Raji (cell line): Measurements from ENCODE around the gene ZNF384.

Experiments used
- POLR2A ChIP-seq: IDR thresholded peaks from 2 replicates; pipeline ENCODE4 v1.6.1; 2011; ENCODE audit warnings: low read depth, low read length, control low read depth; ENCODE audit not compliant: insufficient read depth

The ZNF384 gene

DNA sequence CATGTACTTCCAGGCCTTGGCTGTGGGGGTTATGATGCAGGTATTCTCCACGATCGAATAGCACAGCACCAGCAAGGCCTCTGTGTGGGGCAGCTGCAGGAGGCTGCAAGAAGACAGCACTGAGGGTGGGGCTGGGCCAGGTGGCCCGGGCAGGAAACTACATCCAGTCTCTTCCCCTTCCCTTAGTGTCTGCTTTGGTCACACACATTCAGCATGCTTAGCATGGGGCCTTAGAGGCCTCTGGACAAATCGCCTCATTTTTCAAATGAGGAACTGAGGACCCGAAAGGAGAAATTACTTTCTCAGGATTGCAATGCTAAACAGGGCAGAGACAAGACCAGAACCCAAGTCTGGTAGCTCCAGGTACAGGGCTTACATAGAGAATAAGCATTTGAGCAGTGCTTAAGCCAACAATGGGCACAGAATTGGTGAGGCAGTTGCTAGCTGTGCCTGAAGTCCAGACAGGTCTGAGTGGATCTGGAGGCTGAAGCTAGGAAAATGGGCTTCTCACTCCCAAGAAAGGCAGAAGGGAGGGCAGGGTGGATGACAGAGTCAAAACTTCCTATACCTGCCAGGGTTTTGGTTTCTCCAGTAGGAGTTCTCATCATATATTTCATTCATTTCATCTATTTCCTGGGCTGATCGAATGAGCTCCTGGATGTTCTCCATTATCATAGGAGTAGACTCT lies 45.5 kb downstream of the ZNF384 start:
- no peak for TF ChIP-seq POLR2A

DNA sequence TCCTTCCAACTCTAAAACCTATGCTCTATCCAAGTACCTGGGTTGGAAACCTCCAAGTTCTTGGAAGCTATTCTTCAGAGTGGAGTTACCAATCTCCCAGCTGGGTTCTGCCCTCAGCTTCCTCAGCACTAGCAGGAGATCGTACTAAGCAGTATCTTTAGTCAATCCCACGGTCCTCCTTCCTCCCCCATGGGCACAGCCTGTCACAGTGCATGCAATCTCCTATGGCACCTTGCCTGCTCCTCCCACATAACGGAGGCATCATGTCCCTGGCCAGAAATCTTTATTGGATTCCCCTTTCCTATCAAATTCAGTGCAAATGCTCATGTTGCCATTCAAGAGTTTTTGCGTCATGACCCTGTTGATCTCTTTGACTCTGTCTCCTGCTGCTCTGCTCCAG lies 48.0 kb downstream of the ZNF384 start:
- TF ChIP-seq POLR2A = no peak

GRCh38 chr12:6640497-6640896 lies 48.7 kb downstream of the ZNF384 start:
- no peak for TF ChIP-seq POLR2A

DNA sequence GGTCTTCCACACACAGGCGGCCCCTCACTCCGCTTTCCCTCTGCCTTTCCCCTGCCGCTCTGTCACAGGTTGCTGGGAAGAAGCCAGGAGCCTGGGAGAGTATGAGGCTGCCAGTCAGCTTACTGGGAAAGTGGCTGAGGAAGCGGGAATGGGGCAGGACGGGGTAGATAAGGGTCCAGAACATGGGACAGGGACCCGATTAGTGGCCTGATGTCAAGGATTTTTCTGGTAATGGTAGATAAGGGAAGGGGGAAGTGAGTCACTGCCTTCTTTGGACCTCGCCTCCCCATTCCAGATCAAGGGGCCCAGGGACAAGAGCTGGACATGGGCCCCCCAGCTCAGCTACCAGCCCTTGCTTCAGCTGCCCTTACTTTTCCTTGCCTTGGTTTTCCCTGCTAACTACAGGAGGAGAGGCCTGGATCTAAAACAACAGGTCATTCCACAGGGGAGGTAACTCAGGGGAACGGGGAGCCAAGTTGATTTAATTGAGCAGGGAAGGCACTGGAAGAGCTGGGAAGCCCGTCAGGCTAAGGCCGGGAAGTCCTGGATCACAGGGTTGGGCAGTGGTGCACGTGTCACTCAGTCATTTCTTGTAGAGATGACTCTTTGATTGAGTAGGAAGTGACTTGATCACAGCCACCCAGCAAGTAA lies 49.9 kb downstream of the ZNF384 start:
- TF ChIP-seq POLR2A = no peak

DNA sequence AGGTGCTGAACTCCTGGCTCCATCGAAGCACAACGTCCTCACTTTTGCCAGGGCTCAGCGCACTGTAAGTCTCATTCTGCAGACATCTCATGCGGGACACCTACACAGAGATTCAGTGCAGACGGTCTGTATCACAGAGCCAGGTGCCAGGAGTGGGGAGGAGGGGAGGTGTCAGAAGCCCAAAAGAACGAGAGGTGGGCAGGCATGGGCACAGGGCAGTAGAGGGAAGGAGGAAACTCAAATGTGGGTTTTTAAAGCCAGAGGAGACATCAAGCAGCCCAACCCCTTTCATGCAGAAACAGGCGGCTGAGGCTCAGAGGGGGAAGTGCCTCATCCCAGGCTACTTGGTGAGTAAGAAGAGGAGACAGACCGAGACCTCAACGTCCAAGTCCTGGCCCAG lies 50.9 kb downstream of the ZNF384 start:
- TF ChIP-seq POLR2A = no peak

DNA sequence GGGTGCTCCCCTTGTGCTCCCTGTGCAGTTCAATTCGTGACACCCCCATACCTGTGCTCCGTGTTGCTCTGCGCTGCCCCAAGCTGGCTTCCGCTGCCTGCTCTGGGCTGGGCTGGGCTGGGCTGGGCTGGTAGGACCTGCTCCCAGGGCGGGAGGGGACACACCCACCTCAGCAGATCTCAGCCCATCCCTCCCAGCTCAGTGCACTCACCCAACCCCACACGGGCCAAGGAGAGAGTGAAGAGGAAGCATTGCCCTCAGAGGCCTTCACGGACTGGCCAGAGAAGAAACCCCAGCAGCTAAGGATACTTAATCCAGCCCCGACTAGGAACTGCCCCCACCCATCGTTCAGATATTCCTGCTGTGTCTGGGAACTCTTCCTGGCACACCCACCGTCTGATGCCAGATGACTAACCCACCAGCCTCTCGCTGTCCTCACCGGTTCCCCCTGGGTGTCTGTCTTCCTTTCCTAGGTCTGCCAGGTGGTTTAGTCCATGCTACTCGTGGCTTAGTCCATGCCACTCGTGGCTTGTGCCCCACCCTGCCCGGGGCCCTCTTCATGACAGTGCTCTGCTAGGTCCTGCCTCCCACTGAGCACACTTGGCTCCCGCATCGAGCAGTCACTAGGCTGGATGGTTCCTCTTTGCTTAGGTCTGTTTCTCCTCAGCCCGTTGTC lies 53.2 kb downstream of the ZNF384 start, which contains the start of gene LPAR5:
Gene LPAR5 (minus strand): TSS at position 104 of the 676 bp plus-strand sequence. CDS start 14,711 bp downstream, outside the sequence.
- TF ChIP-seq POLR2A = peak; percentile 63

- no peak; the same call in 1 of the 2 replicates for TF ChIP-seq POLR2A
These were observed 53.8 kb downstream of the ZNF384 start for GRCh38 chr12:6635375-6635855.

DNA sequence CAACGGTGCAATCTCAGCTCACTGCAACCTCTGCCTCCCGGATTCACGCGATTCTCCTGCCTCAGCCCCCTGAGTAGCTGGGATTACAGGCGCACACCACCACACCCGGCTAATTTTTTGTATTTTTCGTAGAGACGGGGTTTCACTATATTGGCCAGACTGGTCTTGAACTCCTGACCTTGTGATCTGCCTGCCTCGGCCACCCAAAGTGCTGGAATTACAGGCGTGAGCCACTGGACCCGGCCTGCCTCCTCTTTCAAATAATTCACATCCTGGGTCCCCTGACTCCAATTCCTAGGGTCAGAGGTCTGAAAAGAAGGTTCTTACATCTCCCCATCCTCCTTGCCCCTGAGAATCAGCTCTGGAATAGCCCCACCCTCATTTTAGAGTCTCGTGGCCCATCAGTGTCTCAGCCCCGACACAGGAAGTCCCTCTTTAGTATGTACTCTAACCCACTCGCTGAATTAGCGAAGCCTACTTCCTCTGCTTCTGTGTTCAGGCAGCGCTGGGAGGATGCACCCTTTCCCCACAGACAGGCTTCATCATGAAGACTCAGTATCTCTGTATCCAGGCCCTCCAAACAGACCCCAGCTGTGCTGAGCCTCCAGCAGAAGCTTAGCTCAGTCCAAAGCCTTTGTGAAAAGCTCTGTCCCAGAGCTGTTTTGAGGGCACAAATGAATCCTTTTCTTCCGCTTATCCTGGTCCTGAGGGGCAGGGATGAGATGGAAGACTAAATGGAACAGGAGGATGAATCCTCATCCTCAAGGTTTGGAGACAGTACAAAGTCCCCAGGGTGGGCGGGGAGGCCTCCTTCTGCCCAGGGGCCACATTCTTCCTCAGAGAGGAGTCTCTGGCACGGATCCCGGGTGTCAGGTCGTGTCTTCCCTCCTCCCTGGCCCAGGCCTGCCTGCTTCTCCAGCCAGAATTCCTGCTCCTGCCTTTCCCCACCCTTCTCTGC lies 56.9 kb downstream of the ZNF384 start:
- TF ChIP-seq POLR2A = peak; percentile 65

DNA sequence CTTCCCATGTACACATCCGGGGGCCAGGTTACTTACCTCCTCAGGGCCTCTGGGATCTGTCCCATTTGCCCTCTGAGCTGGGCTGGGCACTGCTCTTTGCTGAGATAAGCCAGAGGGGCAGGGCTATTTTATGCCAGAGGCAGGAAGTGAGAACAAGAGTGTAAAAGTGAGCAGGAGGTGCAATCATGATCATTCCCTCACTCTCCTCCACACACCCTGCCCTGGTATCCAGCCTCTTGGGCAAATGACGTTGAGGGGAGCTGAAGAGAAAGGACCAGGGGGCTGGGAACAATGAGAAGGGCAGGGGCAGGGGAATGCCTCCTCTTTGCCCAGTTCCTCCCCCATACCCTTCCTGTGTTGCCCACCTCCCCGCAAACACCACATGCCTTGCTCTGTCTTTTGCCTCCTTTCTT lies 57.6 kb downstream of the ZNF384 start:
- TF ChIP-seq POLR2A = no peak; the same call in 1 of the 2 replicates

GRCh38 chr12:6630736-6631135 lies 58.4 kb downstream of the ZNF384 start:
- no peak for TF ChIP-seq POLR2A

- no peak for TF ChIP-seq POLR2A
These were observed 61.6 kb downstream of the ZNF384 start for GRCh38 chr12:6627616-6628015.

DNA sequence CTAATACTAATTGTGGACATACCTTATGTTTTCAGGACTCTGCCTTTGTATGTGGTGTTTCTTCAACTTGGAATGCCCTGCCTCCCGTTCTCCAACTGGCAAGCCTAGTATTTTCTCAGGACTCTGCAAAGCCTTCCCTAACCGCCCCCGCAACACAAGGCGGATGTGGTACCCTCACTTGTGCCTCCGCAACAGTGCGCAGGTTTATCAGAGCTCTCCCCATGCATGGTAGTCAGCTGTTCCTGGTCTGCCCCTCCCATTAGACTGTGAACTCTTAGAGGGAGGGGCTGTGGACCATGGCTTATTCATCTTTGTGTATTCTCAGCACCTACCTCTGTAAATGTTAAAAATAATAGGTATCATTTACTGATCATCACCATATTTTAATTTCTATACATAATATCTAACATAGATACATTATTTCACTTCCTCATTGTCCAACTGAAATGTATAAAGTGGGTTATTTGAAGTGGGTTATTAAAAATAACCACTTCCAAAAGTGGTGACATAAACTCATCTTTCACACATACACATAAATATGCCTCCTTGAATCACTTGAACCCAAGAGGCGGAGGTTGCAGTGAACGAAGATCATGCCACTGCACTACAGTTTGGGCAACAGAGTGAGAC lies 62.4 kb downstream of the ZNF384 start:
- TF ChIP-seq POLR2A = no peak

DNA sequence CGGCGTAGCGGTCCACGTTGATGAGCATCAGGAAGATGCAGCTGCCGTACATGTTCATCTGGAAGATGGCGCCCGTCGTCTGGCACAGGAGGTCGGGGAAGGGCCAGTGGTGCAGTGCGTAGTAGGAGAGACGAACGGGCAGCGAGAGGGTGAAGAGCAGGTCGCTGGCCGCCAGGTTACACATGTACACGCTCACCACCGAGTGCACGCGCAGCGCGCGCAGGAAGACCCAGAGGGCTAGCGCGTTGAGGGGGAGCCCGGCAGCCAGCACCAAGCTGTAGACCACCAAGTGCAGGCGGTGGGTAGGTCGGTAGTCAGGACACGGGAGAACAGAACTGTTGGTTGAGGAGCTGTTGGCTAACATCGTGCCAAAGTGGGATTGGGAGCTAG lies 68.3 kb downstream of the ZNF384 start:
- no peak for TF ChIP-seq POLR2A

DNA sequence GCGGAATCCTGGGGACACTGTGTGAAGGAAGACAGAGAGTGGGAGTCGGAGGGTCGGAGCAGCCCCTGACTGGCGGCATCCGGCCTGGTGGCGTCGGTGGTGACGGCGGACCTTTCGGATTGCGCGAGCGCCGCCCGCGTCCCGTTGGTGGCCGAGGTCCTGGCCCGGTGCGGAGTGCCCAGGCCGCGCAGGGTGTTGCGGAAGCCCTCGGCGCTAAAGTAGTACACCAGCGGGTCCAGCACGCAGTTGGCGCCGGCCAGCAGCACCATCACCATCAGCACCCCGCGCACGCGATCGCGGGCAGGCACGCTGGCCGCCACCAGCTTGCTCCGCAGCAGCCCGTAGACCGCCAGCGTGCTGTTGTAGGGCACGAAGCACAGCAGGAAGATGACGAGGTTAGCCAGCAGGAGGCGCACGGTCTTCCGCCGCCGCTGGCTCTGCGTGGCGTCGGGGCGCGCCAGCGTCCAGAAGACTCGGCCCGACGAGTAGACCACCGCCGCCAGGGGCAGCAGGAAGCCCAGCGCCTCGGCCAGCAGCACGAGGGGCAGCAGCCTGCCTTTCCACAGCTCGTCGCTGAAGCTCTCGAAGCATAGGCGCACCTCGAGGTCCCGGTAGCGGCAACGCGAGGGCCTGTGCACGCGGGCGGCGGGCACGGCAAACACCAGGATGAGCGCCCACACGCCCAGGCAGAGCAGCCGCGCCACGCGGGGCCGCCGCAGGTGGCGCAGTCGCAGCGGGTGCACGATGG lies 68.9 kb downstream of the ZNF384 start:
- TF ChIP-seq POLR2A = no peak
